Activated CD4-positive, alpha-beta T cell treated with anti-CD3 and anti-CD28 coated beads, Interleukin-2, amount 10 ng/mL, durations not matched to agents 7 days and 5 days (primary cell): Measurements from ENCODE around the gene CERS6. TPM values are rescaled to one million over a fixed set of nuclear protein-coding genes. Genes with fewer than 3 reads are reported as not detected.

Source experiments
- CTCF ChIA-PET: fragments of 350-600 bp; sonication (Branson Sonifier 250); formaldehyde crosslinking; loops from one replicate; lab custom pipeline; 2021; ENCODE audit warnings: antibody characterized with exemption; lab: Charles Lee
- POLR2A ChIA-PET: fragments of 350-600 bp; sonication (Branson Sonifier 250); formaldehyde crosslinking; loops from one replicate; lab custom pipeline; 2021; ENCODE audit warnings: antibody characterized with exemption; lab: Charles Lee
- DNase-seq: peaks from one replicate; pipeline ENCODE4 v3.0.0-alpha.2; 2020
- H3K27ac Mint-ChIP-seq: one replicate; pipeline ENCODE4 v1.8.0; 2021; ENCODE audit warnings: mild to moderate bottlenecking, moderate library complexity, mixed read lengths
- H3K27me3 Mint-ChIP-seq: one replicate; pipeline ENCODE4 v1.8.0; 2021; ENCODE audit warnings: mixed read lengths
- H3K36me3 Mint-ChIP-seq: one replicate; pipeline ENCODE4 v1.8.0; 2021; ENCODE audit warnings: low read depth, mixed read lengths
- H3K4me1 Mint-ChIP-seq: one replicate; pipeline ENCODE4 v1.8.0; 2021; ENCODE audit warnings: mixed read lengths
- H3K4me3 Mint-ChIP-seq: one replicate; pipeline ENCODE4 v1.8.0; 2021; ENCODE audit warnings: mild to moderate bottlenecking, moderate library complexity, mixed read lengths
- H3K9me3 Mint-ChIP-seq: one replicate; pipeline ENCODE4 v1.8.0; 2021; ENCODE audit warnings: mixed read lengths
- total RNA-seq, 2 experiments: library from RNA; stranded (reverse); gene quantifications; one replicate each; pipeline ENCODE4 v1.2.3, GENCODE V29; 2021

The CERS6 gene
- total RNA-seq, 2 experiments from 2014 or later = 12.1 to 14.9 TPM

DNA sequence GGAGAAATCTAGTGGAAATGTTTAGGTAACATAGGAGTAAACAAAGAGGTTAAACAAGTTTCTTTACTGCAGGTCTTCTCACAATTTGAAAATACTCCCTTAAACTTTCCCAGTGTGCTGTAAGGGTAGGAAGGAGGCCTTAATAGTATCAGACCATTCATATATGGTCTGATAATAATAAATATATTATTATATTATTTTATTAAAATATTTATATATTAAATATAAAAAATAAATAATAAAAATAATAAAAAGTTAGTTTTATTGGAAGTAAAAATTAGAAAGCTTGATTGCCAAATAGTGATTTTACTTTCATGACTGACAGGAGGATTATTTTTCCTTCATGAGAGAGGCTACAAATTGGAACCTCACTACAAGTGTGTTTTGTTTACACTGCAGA lies 353.5 kb downstream of the CERS6 start:
- CTCF ChIA-PET = no interaction called here
- Mint-ChIP-seq H3K9me3 (no peaks in the 10 kb centered on the region), H3K4me1 (no peaks in the 10 kb centered on the region), H3K27me3 (no peaks in the 10 kb centered on the region), H3K27ac (no peak overlapping the region), H3K4me3 (no peak overlapping the region), H3K36me3 (no peaks in the 10 kb centered on the region)
- POLR2A ChIA-PET = no interaction called here
- DNase-seq = no peak

- Mint-ChIP-seq H3K4me1 (no peaks in the 10 kb centered on the region), H3K4me3 (no peak overlapping the region), H3K36me3 (no peaks in the 10 kb centered on the region), H3K27me3 (no peaks in the 10 kb centered on the region), H3K9me3 (no peaks in the 10 kb centered on the region), H3K27ac (no peak overlapping the region)
- ChIA-PET CTCF (no interaction called here), POLR2A (no interaction called here)
- DNase-seq = no peak
These were observed 354.2 kb downstream of the CERS6 start for GRCh38 chr2:168810235-168810634.

DNA sequence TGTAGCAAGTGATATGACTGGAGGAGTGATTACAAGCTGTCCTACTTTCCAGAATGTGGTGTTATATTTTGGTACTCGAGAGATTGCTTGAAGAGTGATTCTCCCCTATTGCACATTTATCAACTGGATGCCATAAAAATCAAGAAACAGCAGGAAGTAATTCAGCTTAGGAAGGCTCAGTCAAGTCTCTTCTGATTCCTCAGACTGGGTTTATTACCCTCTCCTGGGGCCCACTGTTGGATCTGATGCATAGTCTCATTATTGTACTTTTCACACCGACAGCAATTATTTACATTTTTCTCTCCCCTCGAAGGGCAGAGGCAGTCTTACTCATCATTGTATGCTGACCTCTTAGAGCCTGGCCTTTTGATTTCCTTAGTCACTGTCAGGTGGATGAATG lies 355.6 kb downstream of the CERS6 start:
- Mint-ChIP-seq H3K27ac (no peak overlapping the region), H3K27me3 (peaks cover 2% of the 10 kb centered on the region), H3K9me3 (no peaks in the 10 kb centered on the region), H3K4me1 (no peaks in the 10 kb centered on the region), H3K4me3 (no peak overlapping the region), H3K36me3 (no peaks in the 10 kb centered on the region)
- ChIA-PET POLR2A (no interaction called here), CTCF (no interaction called here)
- no peak for DNase-seq

- no peak overlapping the region for H3K4me3 Mint-ChIP-seq
- no peaks in the 10 kb centered on the region for H3K9me3 Mint-ChIP-seq
- POLR2A ChIA-PET = no interaction called here
- CTCF ChIA-PET = no interaction called here
- no peak overlapping the region for H3K27ac Mint-ChIP-seq
- no peaks in the 10 kb centered on the region for H3K36me3 Mint-ChIP-seq
- peaks cover 2% of the 10 kb centered on the region for H3K27me3 Mint-ChIP-seq
- no peak for DNase-seq
- no peaks in the 10 kb centered on the region for H3K4me1 Mint-ChIP-seq
These were observed 358.0 kb downstream of the CERS6 start for GRCh38 chr2:168814046-168814445.

GRCh38 chr2:168814939-168815907 lies 359.2 kb downstream of the CERS6 start:
- no peak overlapping the region for H3K4me3 Mint-ChIP-seq
- H3K27me3 Mint-ChIP-seq = peaks cover 2% of the 10 kb centered on the region
- no peak overlapping the region for H3K27ac Mint-ChIP-seq
- DNase-seq = no peak
- H3K4me1 Mint-ChIP-seq = no peaks in the 10 kb centered on the region
- H3K9me3 Mint-ChIP-seq = no peaks in the 10 kb centered on the region
- ChIA-PET POLR2A (interaction anchor here (0.5 kb wide), 1 partner anchor 105 kb away, joined by 4 read pairs; no protein-coding TSS in a partner anchor), CTCF (no interaction called here)
- no peaks in the 10 kb centered on the region for H3K36me3 Mint-ChIP-seq

GRCh38 chr2:168816369-168816768 lies 360.3 kb downstream of the CERS6 start:
- Mint-ChIP-seq H3K27ac (no peak overlapping the region), H3K4me3 (no peak overlapping the region), H3K9me3 (no peaks in the 10 kb centered on the region), H3K4me1 (no peaks in the 10 kb centered on the region), H3K27me3 (peaks cover 2% of the 10 kb centered on the region), H3K36me3 (no peaks in the 10 kb centered on the region)
- ChIA-PET POLR2A (no interaction called here), CTCF (interaction anchor here (0.6 kb wide), 1 partner anchor 15 kb away, joined by 3 read pairs; no protein-coding TSS in a partner anchor)
- DNase-seq = no peak

GRCh38 chr2:168819050-168819715 lies 363.1 kb downstream of the CERS6 start:
- Mint-ChIP-seq H3K4me1 (no peaks in the 10 kb centered on the region), H3K27me3 (peaks cover 2% of the 10 kb centered on the region), H3K27ac (no peak overlapping the region), H3K36me3 (no peaks in the 10 kb centered on the region), H3K4me3 (no peak overlapping the region), H3K9me3 (no peaks in the 10 kb centered on the region)
- ChIA-PET POLR2A (no interaction called here), CTCF (no interaction called here)
- no peak for DNase-seq

GRCh38 chr2:168819829-168820489 lies 363.9 kb downstream of the CERS6 start:
- H3K27me3 Mint-ChIP-seq = peaks cover 2% of the 10 kb centered on the region
- no peak for DNase-seq
- no peaks in the 10 kb centered on the region for H3K9me3 Mint-ChIP-seq
- CTCF ChIA-PET = no interaction called here
- H3K36me3 Mint-ChIP-seq = no peaks in the 10 kb centered on the region
- H3K4me1 Mint-ChIP-seq = no peaks in the 10 kb centered on the region
- H3K27ac Mint-ChIP-seq = no peak overlapping the region
- H3K4me3 Mint-ChIP-seq = no peak overlapping the region
- POLR2A ChIA-PET = no interaction called here

DNA sequence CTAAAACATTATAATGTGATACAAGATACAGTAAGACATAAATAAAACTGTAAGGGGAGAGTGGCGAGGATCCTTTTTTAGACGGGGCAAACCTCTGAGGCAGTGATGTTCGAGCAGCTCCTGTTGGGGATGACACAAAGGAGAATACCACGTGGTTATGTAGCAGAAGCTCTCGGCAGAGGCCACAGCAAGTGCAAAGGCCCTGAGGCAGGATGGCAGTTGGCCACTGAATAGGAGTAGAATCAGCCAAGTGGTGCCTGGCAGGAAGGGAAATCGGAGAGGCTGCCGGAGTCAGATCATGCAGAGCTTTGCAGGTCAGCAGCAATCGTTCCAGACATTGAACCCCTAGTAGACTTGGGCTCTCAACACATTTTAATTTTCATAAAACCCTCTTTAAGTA lies 365.5 kb downstream of the CERS6 start:
- no peaks in the 10 kb centered on the region for H3K9me3 Mint-ChIP-seq
- H3K27me3 Mint-ChIP-seq = no peaks in the 10 kb centered on the region
- ChIA-PET CTCF (no interaction called here), POLR2A (no interaction called here)
- no peak overlapping the region for H3K27ac Mint-ChIP-seq
- no peaks in the 10 kb centered on the region for H3K36me3 Mint-ChIP-seq
- no peak for DNase-seq
- no peaks in the 10 kb centered on the region for H3K4me1 Mint-ChIP-seq
- H3K4me3 Mint-ChIP-seq = no peak overlapping the region

DNA sequence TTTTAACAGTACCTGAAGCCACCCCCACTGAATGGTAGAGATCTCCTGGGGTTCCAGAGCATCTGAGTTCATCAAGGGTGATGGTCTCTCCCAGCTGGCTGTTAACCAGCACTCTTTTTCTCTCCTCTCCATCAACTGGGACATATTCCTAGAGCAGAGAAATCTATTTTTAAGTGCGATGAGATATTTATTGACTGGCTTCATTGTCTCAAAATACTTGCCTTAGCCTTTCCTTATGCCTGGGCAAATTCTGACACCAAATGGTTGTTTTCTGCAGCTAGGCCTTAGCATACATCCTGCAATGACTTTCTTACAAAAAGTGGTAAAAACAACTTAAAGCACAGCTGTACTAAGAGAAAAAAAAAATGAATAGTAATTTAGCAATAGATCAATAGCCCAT lies 365.9 kb downstream of the CERS6 start:
- H3K36me3 Mint-ChIP-seq = no peaks in the 10 kb centered on the region
- H3K9me3 Mint-ChIP-seq = no peaks in the 10 kb centered on the region
- no peak overlapping the region for H3K27ac Mint-ChIP-seq
- no peaks in the 10 kb centered on the region for H3K4me1 Mint-ChIP-seq
- no peak overlapping the region for H3K4me3 Mint-ChIP-seq
- CTCF ChIA-PET = no interaction called here
- DNase-seq = no peak
- POLR2A ChIA-PET = no interaction called here
- no peaks in the 10 kb centered on the region for H3K27me3 Mint-ChIP-seq
